Fibroblast of peridontal ligament (primary cell): ENCODE data around the gene SHMT2.

Source experiments
- DNase-seq: peaks from one replicate; pipeline ENCODE4 v3.0.0-alpha.2; 2010; ENCODE audit errors: extremely low read depth

SHMT2 gene

DNA sequence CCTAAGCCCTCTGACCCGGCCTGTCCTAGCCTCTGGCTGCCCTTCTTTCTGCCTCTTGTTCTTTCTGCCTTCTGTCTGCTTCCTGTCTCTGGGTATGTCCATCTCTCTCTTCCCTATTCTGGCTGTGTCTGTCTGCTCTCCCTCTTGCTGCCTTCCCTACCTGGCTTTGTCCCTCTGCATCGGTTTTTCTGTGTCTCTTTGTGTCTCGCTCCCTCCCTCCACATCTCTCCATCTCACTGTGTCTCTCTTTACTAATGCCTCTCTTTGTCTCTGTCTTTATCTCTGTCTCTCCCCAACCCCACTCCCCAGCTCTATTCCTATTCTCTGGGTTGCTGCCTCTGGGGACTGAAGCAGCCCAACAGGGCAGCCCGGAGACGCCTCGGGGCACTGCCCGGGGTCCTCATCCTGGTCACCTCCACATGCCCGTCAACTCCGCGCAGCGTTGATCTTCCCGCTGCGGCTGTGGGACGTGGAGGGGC, 10.1 kb downstream of the SHMT2 start:
- no peak for DNase-seq

DNA sequence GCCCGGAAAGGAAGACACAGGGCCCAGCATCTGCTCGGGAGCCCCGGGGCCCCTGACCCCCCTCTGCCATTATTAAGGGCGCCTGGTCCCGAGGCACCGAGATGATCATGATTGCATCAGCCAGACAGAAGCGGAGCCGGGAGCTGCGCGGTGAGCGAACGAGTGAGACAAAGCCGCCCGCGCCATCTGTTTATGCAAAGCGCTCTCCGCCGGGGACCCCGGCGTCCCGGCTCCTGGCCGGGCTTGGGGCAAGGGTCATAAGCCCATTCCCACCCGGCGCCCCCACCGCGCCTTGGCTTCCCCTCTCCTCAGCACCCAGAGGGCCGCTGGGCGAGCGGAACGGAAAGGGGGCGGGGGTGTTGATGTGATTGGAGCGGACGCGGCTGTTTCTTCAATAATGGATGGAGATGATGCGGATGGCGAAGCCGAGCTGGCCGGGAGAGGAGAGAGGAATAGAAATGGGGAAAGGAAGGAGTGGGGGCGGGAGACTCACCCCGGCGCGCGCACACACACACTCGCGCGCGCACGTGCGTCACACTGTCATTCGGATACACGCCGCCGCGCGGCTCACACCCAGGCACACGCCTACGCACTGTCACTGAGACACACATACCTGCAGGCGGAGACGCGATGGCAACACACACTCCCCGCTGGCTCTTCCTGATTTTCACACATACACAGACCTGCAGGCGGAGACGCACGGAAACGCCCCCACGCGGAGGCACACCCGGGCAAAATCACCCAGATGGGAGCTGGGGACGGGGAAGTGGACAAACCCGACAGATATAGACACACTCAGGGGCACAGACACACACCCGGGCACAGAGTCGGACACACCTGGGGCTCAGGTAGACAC, 10.8 kb downstream of the SHMT2 start:
- DNase-seq = peak; percentile 43

DNA sequence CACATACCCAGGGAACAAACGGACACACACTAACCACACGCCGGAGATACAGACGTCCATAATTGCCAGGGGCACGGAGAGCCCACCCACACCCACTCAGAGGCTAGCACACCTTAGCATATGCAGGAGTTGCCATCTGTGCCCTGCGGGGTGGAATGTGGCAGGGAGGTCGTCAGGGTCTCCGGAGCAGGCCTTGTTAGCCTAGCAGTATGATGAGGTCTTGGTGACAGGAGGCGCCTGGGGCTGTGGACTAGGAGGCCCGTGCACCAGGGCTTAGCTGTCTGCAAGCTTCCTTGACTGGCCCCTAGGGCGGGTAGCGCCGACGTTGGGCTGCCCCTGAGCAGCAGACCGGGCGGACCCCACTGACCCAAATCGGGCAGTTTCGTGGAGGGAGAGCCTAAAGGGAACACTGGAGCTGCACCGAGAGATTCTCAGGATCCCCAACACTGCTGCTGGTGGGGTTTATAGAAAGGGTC, 11.5 kb downstream of the SHMT2 start:
- DNase-seq = no peak

DNA sequence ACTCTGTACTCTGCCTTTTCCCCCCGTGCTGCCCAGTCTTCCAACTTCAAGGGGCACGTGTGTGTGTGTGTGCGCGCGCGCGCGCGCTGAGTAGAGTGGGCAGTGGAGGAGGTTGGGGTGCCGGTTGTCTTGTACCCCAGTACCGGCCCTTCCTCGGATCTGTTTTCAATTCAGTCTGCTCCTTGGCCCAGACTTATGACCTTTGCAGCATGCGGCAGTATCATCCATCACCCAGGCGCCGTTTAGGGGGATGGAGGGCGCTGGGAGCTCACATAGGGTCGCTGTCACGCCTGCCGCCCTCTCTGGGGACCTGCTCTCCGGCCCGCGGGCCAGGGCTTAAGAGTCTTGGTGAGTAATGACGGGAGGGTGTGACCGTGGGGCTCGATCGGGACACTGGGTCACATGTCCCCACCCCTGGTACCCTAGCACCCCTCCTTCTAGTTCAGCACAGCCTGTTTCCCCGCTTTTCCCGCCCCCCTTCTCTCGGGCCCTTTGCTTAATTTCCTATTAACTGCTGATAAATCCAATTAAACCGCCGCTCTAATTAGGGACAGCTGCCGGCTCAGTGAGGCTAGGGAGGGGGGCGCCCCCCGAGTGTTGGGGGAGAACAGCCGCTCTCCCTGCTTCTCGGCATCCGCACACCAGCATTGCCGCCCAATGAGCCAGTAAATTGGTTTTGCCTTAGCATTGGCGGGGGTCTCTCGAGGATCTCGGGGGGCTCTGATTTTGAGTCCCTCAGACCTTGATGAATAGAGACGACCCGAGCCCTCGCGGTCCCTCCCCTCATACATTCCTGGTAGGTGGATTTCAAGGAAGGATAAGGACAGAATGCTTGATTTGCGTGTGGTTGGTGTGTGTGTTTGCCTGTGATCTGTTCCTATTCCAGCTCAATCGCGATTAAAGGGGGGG, 12.1 kb downstream of the SHMT2 start:
- DNase-seq = no peak

DNA sequence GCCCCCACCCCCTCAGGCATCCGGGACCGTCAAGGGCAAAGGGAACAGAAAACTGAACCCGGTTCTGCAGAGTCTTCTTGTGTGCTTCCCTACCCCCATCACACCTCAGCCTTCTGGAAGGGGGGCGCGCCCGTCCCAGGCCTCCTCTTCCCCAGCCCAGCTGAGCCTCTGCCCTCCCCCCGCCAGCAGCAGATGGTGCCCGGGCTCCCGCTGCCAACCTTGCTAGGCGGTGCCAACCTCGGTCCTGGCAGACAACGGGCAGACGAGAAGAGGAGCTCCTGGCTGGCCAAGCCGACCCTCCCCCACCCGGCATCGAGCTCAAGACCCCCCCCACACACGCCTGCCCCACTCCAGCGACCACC, 12.8 kb downstream of the SHMT2 start:
- no peak for DNase-seq

DNA sequence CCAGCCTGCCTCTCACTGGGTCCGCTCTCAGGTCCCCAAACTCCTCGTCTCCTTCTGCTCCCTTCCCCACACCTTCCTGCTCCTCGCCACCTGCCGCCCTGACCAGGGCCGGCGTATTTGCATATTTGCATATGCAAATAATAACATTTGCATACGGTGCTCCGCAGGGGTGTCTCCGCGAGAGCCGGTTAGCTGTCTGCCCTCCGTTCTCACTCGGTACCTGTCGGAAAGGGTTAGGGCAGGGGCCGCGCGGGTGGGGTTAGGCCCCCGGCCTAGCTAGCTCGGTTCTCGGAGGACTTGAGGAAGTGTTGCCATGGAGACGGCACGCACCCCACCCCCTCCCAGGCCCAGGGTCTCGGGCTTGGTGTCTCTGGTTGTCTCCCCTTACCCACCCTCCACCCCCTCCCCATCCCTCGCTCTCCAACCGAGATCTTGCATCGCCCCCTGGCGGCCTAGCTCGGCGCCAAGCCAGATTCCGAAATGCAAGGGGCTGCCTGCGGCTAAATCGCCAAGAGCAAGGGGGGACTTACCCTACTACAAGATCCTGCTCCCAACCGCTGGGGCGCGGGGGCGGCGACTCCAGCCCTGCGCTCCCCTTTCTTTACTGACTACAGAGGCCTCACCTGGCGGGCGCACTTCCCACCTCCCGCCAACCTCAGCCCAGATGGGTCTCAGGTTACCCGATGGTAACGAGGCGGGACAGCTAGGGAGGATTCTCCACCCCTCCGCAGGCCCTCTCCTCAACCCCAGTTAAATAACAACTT, 13.4 kb downstream of the SHMT2 start:
- DNase-seq = peak; percentile 35

DNA sequence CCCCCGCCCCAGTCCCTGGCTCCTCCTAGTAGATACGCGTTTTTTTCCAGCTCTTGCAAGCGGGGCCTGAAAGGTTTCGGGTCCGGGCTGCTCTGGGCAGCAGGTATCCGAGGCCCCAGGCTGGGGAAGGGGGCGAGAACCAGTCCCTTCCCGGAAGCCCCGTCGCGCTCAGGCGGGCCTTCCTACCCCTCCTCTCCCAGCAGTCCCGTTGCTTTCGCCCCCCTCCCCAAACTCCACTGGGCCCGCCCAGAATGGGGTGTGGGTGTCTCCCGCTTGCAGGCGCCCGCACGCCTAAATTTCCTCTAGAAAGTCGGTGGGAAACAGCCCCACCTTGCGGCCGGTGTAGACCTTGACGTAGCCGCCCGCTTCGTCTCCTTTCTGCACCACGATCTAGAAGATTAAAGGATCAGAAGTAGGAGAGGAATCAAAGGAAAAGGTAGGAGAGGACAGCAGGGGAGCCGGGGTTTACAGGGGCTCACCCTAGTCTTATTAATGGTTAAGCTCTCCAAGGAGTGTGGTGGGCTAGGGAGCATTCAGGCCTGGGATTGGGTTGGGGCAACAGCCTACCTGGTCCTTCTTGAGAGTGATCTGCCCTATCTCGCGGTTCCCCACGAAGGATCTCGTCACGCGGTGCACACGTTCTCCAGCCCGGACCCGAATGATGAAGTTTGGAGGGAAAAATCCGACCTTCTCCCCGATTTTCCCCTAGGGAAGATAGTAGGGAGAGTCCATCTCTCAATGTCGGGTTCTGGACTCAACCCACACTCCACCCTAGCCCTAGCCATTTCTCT, 14.2 kb downstream of the SHMT2 start:
- peak; percentile 70 for DNase-seq

DNA sequence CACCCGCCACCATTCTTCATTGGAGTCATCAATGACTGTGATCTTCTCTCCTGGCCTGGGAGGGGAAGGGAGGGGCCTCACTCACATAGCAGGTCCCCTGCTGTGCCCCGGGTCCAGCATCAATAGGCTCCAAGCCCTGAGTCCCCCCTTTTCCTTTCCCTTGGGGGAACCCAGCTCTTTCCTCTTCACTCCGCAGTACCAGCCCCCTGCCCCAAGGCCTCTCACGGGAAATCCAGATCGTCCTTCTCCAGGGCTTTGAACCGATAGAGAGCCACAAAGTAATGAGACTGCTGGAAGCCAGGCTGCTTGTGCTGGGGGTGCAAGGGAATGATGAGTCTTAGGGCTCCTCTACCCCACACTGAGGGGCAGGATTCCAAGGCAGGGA, 14.8 kb downstream of the SHMT2 start:
- DNase-seq = no peak

DNA sequence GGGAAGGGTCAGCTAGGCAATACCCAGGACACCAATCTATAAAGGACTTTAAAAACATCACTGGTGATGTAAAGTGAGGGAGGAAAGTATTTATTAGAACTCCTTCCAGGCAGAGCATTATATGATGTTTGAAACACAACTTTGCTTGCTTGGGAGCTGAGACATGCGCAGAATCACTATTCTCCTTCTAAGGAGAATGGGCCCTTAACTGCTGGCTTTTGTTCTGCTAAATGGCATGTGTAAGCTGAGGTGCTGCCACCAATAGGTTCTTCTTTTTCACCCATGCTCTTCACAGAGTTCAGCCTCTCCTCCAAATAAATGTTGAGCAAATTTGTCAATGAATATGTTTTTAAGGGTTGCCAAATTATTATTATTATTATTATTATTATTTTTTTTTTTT, 17.5 kb downstream of the SHMT2 start:
- no peak for DNase-seq

DNA sequence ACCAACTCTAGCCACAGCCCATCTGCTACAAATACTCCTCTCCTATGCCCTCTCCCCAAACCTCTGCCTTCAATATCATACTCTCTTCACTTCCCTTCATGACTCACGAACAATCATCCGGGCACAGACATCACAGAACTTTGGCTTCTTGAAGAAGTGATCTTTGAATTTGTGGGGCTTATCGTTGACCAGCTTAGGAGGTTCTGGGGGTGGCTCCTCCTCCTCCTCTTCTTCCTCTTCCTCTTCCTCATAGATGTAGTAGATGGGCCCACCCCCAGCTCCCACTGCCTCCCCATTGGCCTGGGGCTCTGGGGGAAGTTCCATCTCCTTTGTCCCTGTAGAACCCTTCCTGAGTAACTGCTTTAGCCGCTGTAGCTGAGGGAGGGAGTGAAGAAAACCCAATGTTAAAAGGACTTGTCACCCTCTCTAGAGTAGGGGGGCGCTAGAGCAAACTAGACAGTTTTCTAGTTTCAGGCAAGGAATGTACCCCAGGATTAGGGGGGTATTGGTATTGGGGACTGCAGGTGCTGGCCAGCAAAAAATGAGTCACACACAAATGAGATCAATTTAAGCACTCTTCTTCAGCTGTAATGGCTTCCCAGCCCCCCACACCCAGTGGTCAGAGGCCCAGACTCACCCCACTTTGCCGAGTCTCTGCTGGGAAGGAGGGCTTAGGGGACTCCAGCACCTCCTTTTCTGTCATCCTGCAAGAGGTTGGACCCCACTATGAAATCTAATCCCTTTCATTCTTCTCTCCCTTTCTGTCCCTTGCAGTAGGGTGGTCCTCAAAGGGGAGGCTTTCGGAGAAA, 19.6 kb downstream of the SHMT2 start:
- no peak for DNase-seq

DNA sequence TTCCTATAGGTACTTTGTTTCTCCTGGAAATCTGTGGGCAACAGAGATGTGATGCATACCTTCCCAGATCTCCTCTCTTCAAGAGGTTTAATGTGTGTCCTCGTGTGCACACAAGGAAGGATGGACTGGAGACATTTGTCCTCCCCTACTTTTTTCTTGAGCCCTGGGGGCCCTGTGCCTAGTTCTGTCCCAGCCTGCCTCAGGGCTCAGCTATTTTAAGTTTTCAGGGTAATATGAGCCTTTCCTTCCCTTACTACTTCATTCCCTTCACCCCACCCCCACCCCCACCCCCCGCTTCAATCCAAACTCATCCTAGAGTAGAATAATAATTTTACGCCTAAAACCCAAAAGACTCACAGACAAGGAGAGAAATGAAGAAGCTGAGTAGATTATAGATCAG, 21.0 kb downstream of the SHMT2 start:
- no peak for DNase-seq

DNA sequence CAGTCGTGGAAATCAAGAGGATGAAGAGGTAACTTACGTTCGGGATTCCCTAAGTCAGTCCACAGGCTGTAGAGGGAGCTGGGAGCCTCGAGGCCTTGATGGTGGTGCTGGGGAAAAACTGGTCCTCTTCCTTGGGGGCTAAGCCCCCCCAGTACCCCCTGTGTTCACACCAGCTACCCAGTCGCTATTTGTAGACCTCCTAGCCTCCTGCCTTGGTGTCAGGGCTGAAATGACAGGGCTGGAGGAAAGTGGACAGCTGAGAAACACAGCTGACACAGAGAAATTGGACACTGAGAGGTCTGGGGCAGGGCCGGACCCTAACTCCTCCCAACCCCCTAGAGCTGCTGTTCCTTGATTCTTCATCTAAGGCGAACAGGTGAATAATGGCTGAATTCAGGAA, 21.4 kb downstream of the SHMT2 start, which contains the start of gene STAC3:
Gene STAC3 (minus strand): TSS at position 232 of the 400 bp plus-strand sequence. CDS start 1,551 bp downstream, outside the sequence.
- DNase-seq = no peak

DNA sequence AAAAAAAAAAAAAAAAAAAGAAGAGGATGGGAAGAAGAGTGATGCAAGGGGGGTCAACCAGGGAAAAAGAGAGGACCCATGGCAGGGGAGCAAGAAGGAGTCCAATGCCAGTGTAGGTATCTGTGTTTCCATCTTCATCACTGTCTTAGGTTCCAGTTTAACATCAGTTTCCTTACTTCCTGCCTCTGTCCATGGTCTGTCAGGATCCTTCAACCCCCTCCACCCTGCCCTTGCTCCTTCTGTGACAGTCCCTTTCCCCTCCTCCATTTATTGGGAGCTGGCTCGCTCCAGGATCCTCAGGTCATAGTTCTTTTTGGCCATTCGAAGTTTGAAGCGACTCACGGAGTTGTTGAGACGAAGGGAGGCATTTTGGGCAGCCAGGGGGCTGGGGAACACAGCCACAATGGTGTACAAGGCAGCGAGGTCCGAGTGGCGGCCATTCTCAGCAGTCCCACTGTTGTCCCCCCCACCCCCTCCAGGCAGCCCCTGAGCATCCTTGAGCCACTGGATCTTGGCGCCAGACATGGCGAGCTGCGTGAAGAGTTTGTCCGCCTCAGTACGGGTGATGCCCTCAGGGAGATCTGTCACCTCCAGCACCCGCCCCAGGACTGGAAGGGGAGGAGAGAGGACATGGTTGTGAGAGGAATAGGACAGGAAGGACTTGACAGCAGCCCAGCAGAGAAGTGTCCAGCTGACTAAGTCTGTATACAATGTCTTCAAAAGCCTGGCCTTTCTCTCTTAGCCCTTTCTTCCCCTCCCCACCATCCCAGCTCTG, 25.2 kb downstream of the SHMT2 start:
- no peak for DNase-seq

DNA sequence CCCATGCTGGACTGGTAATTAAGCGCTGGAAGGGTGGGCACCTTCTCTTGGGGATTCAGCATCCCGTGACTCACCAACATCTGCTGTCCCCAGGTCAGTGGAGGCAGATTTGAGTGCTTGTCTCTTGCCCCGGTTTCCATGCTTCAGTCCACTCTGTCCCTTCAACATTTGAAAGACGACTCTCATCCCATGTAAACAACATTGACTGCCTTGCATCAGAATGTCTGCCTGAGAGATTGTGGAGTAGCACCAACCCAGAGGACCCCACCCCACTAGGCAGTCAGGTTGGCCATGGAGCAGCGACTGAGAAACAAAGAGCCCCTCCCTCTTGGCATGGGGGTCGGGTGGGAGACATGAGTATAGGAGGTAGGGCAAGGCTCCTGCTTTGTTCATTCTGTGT, 26.4 kb downstream of the SHMT2 start:
- DNase-seq = no peak

DNA sequence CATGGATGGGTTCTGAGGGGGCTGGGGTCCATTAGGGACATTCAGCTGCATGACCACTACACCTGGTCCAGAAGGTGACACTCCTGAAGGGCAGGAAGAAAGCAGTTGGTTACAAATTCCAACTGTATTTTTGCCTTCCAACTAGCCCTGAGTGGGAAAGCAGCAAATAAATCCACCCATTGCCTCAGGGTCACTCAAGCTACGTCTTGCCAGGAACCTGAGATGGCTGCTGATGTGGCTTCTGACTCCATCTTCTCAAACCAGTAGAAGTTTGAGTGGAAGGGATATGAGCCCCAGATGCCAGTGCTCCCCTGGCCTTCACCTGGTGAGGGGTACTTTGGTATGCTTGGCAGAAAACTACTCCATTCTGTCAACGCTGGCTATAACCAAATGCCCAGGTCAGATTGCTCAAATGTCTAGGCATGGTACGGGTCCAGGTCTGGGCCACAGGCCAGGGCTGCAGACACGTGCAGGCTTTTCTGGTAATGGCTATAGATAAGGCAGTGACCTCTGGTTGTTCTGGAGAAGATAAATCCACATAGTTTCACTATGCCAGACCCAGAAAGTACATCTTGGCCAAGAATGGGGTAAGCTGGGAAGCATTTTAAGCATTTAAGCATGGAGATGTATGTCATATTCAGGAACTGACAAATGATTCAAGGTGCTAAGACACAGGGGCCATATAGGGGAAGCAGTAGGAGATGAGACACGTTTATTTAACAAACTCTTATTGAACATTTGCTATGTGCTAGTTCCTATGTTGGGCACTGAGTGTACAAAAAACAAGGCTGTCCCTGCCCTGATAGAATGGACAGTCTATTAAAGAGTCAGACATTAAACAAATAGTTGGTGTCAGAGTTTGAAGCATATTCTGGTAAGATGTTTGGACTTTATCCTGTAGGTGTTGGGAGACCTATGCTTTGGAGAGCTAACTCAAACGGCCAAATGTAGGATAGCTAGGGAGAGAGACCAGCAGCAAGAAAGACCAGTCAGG, 29.8 kb downstream of the SHMT2 start:
- DNase-seq = no peak

DNA sequence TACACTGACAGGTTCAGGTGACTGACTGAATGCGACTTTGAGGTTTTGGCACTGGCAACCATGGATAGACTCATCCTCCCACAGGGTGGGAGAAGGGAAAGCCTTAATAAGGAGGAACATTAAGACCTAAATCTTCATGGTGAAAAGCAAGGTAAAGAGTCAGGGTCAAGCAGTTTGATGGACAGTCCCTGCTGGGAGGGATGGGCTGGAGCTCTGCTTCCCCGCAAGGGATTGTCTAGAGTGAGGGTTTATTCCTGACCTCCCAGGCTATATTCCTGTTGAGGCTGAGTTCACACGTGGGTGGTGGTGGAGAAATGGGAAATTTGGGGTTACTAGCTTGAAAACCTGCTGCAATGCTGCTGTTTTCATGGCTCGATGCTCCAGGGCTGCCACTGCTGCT, 30.9 kb downstream of the SHMT2 start:
- DNase-seq = no peak

DNA sequence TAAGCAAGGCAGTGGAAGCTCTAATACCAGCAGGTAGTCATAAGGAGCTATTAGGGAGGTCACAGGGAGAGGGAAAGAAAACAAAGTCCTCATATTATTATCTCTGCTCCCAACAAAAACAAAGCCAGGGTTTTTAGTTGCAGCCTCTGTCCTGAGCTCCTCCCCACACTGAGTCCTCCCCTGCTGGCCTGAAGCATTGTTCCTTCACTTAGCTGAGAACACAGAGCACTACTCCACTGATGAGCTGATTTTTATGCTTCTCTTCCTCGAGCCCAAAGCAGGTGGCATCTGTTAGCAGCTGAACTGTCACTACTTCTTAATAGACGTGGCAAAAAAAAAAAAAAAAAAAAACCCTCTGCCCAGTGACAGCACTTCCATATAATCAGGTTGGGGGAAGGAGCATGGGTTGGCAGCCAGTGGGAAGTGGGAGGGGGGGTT, 31.9 kb downstream of the SHMT2 start:
- DNase-seq = no peak
